Endothelial cell of umbilical vein (primary cell): Measurements from ENCODE around the gene ACYP2. TPM values are rescaled to one million over a fixed set of nuclear protein-coding genes. Genes with fewer than 3 reads are reported as not detected.

Experiments used
- BruUV-seq: library from RNA; stranded (reverse); fragments of 400-500 nt; replicated peaks from 2 replicates; lab custom pipeline; 2021; lab: Mats Ljungman, UMichigan
- CTCF ChIA-PET: fragments of 300-600, 350-600 bp; sonication (Branson Sonifier 250); formaldehyde crosslinking; loops from one replicate; lab custom pipeline; 2021; ENCODE audit warnings: antibody characterized with exemption, inconsistent platforms; lab: Charles Lee
- POLR2A ChIA-PET: fragments of 300-600, 350-600 bp; sonication (Branson Sonifier 250); formaldehyde crosslinking; loops from one replicate; lab custom pipeline; 2021; ENCODE audit warnings: antibody characterized with exemption, inconsistent platforms; lab: Charles Lee
- DNase-seq: peaks from one replicate; pipeline ENCODE4 v3.0.0-alpha.2; 2011; ENCODE audit warnings: low read depth, low spot score
- FAIRE-seq: peaks from 2 replicates; lab custom pipeline; 2011; peaks lifted over from hg19 to GRCh38; lab: Jason Lieb, UNC
- H2AFZ ChIP-seq: 2 replicates; pipeline ENCODE4 v1.6.0; 2012; ENCODE audit warnings: low read depth, low read length, control low read depth, inconsistent platforms
- H3K27ac ChIP-seq: 2 replicates; pipeline ENCODE4 v1.5.1; 2011; ENCODE audit warnings: low read depth, mild to moderate bottlenecking, control low read depth, low read length, moderate library complexity; ENCODE audit not compliant: insufficient read depth
- H3K27me3 ChIP-seq, 2 experiments: 2 replicates each; pipeline versions ENCODE4 v1.6.0 to v1.6.1; 2011; ENCODE audit warnings: low read length in 2 of 2, mixed read lengths in 1 of 2; ENCODE audit not compliant: control insufficient read depth in 2 of 2, insufficient read depth in 2 of 2
- H3K36me3 ChIP-seq, 2 experiments: 2 replicates in 1 of 2; 3 replicates in 1 of 2; pipeline ENCODE4 v1.5.1; 2011; ENCODE audit warnings: low read length in 2 of 2, mild to moderate bottlenecking in 1 of 2, moderate library complexity in 1 of 2; ENCODE audit not compliant: control insufficient read depth in 2 of 2, insufficient read depth in 2 of 2; ENCODE audit errors: extremely low read depth in 1 of 2
- H3K4me1 ChIP-seq: 3 replicates; pipeline ENCODE4 v1.5.1; 2011; ENCODE audit warnings: mild to moderate bottlenecking, low read length; ENCODE audit not compliant: control insufficient read depth, insufficient read depth; ENCODE audit errors: extremely low read depth
- H3K4me2 ChIP-seq: 2 replicates; pipeline ENCODE4 v1.6.1; 2011; ENCODE audit warnings: low read length, control low read depth, mixed read lengths; ENCODE audit not compliant: insufficient read depth
- H3K4me3 ChIP-seq, 3 experiments: fragments of 200-600 bp in 1 of 3; sonication (generic), shearing (Covaris generic) in 1 of 3; replicated peaks in 1 of 3; 2 replicates each; pipeline ENCODE4 v1.5.1; 2011 to 2016; ENCODE audit warnings: control low read depth in 3 of 3, low read length in 3 of 3, mild to moderate bottlenecking in 2 of 3, inconsistent platforms in 1 of 3, low read depth in 1 of 3, moderate library complexity in 1 of 3; ENCODE audit not compliant: insufficient read depth in 1 of 3
- H3K79me2 ChIP-seq: 2 replicates; pipeline ENCODE4 v1.6.0; 2012; ENCODE audit warnings: low read length, inconsistent platforms; ENCODE audit not compliant: control insufficient read depth, insufficient read depth
- H3K9ac ChIP-seq: replicated peaks from 2 replicates; pipeline ENCODE3; 2011; ENCODE audit warnings: low read length, control low read depth; ENCODE audit not compliant: insufficient read depth; ENCODE audit errors: extremely low read depth
- H3K9me1 ChIP-seq: replicated peaks from 3 replicates; pipeline ENCODE4 v1.6.0; 2011; ENCODE audit warnings: mild to moderate bottlenecking, low read length; ENCODE audit not compliant: control insufficient read depth, insufficient read depth; ENCODE audit errors: extremely low read depth
- H3K9me3 ChIP-seq: replicated peaks from 2 replicates; pipeline ENCODE4 v1.5.1; 2012; ENCODE audit warnings: low read length, inconsistent platforms; ENCODE audit not compliant: control insufficient read depth, insufficient read depth
- H4K20me1 ChIP-seq: replicated peaks from 2 replicates; pipeline ENCODE3; 2011; ENCODE audit warnings: mild to moderate bottlenecking, low read length; ENCODE audit not compliant: control insufficient read depth, insufficient read depth; ENCODE audit errors: extremely low read depth
- EZH2 ChIP-seq: IDR thresholded peaks from 2 replicates; pipeline ENCODE4 v1.6.1; 2012; ENCODE audit warnings: borderline replicate concordance, low read depth, mild to moderate bottlenecking, moderate library complexity, low read length, inconsistent platforms; ENCODE audit not compliant: severe bottlenecking
- FOS ChIP-seq: IDR thresholded peaks from 2 replicates; pipeline ENCODE4 v1.6.1; 2011; ENCODE audit warnings: mild to moderate bottlenecking, low read length, moderate library complexity, borderline replicate concordance; ENCODE audit not compliant: insufficient read depth
- GATA2 ChIP-seq: IDR thresholded peaks from 2 replicates; pipeline ENCODE4 v1.7.0; 2011; ENCODE audit warnings: low read depth, mild to moderate bottlenecking, moderate library complexity, mixed read lengths, low read length; ENCODE audit not compliant: insufficient read length, insufficient read depth
- MYC ChIP-seq: IDR thresholded peaks from one replicate; pipeline ENCODE4 v1.6.1; 2011; ENCODE audit warnings: mild to moderate bottlenecking, low read depth, low read length
- POLR2A ChIP-seq: IDR thresholded peaks from 2 replicates; pipeline ENCODE4 v1.6.1; 2012; ENCODE audit warnings: low read depth, mild to moderate bottlenecking, control low read depth, low read length
- POLR2AphosphoS5 ChIP-seq: IDR thresholded peaks from 2 replicates; pipeline ENCODE4 v1.6.1; 2012; ENCODE audit warnings: low read depth, mild to moderate bottlenecking, control low read depth, low read length, moderate library complexity; ENCODE audit not compliant: insufficient read depth
- dilution Hi-C: fragments of 300-500 bp; cut with MboI; formaldehyde crosslinking; loops from one replicate; pipeline ENCODE4 v1.15.0; 2019; ENCODE audit warnings: low sequenced_read_pairs; ENCODE audit not compliant: extremely low pct_ligation_motif_present
- intact Hi-C: fragments of 100-400 bp; cut with micrococcal nuclease; formaldehyde crosslinking; loops from one replicate; pipeline ENCODE4 v1.10.0; 2022
- polyA plus RNA-seq, 4 experiments: library from polyadenylated mRNA; depleted of rRNA in 3 of 4; stranded (reverse) in 3 of 4; unstranded in 1 of 4; fragments of >200 nt; gene quantifications; 2 replicates each; pipeline versions ENCODE4 v1.2.1 to v1.2.3, GENCODE V29; 2011 to 2012; ENCODE audit warnings: missing spikeins in 1 of 4
- total RNA-seq: library from RNA; stranded (reverse); gene quantifications from 2 replicates; pipeline ENCODE4 v1.2.3, GENCODE V29; 2021
- TF ChIP-seq, protein P1 (sequence below), 2 donors: IDR thresholded peaks; 1 replicate in 1 of 2; 2 replicates in 1 of 2; pipeline ENCODE4 v1.5.1; 2011; ENCODE audit warnings: low read length in 2 of 2, mild to moderate bottlenecking in 2 of 2, moderate library complexity in 2 of 2, control low read depth in 1 of 2, inconsistent platforms in 1 of 2, low read depth in 1 of 2; ENCODE audit not compliant: insufficient read depth in 1 of 2; ENCODE audit errors: extremely low read depth in 1 of 2
- TF ChIP-seq, protein P2 (sequence below): IDR thresholded peaks from 2 replicates; pipeline ENCODE4 v1.6.1; 2011; ENCODE audit not compliant: insufficient read depth, insufficient read length

ACYP2 gene
- total and polyA plus RNA-seq, 2 donors (not counting 3 experiments of a cell fraction or from before 2014, with no cell fraction given): 3.9 to 7.9 TPM

DNA sequence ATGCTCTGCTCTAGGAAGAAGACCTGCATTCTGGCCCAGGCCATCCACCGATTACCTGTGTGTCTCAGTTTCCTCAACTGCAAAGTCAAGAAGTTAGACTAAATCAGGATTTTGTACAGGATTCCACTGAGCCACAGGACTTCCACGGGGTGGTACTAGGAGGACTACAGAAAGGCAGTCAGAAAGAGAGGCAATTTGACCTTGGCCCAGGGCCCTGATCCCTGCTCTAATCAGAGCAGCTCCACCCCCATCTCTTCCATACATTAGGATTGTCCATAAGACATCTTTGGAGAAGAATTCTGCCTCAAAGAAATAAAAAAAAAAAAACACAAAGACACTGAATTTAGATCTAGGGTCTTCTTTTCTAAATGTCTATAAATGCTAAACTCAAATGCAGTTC lies 193.4 kb downstream of the ACYP2 start:
- DNase-seq (no peak), FAIRE-seq (no peak)
- Histone ChIP-seq H3K4me3 (no peak overlapping the region), H3K9me1 (no peaks in the 10 kb centered on the region), H3K36me3 (no peaks in the 10 kb centered on the region), H3K9ac (no peak overlapping the region), H3K79me2 (no peaks in the 10 kb centered on the region), H3K4me1 (peaks cover 4% of the 10 kb centered on the region), H2AFZ (no peak overlapping the region), H3K27ac (no peak overlapping the region), H3K4me2 (no peak overlapping the region), H4K20me1 (no peaks in the 10 kb centered on the region), H3K27me3 (no peaks in the 10 kb centered on the region), H3K9me3 (no peaks in the 10 kb centered on the region)
- no peak for TF ChIP-seq POLR2AphosphoS5
- no peak for TF ChIP-seq FOS
- TF ChIP-seq EZH2: no peak
- TF ChIP-seq, protein P1, sequence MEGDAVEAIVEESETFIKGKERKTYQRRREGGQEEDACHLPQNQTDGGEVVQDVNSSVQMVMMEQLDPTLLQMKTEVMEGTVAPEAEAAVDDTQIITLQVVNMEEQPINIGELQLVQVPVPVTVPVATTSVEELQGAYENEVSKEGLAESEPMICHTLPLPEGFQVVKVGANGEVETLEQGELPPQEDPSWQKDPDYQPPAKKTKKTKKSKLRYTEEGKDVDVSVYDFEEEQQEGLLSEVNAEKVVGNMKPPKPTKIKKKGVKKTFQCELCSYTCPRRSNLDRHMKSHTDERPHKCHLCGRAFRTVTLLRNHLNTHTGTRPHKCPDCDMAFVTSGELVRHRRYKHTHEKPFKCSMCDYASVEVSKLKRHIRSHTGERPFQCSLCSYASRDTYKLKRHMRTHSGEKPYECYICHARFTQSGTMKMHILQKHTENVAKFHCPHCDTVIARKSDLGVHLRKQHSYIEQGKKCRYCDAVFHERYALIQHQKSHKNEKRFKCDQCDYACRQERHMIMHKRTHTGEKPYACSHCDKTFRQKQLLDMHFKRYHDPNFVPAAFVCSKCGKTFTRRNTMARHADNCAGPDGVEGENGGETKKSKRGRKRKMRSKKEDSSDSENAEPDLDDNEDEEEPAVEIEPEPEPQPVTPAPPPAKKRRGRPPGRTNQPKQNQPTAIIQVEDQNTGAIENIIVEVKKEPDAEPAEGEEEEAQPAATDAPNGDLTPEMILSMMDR (IDR thresholded peaks at IDR 0.05; ENCODE audit: extremely low read depth in 1 of 2, insufficient read depth in 1 of 2, low read depth in 1 of 2, low read length in 2 of 2): no peak
- TF ChIP-seq, protein P2, sequence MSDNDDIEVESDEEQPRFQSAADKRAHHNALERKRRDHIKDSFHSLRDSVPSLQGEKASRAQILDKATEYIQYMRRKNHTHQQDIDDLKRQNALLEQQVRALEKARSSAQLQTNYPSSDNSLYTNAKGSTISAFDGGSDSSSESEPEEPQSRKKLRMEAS: no peak
- ChIA-PET CTCF (interaction anchor here (1.3 kb wide), 1 partner anchor 202 kb away, joined by 4 read pairs; no protein-coding TSS in a partner anchor), POLR2A (no interaction called here)
- dilution Hi-C loops (no loop called here), intact Hi-C loops (no loop called here)
- no TSS peak for BruUV-seq

DNA sequence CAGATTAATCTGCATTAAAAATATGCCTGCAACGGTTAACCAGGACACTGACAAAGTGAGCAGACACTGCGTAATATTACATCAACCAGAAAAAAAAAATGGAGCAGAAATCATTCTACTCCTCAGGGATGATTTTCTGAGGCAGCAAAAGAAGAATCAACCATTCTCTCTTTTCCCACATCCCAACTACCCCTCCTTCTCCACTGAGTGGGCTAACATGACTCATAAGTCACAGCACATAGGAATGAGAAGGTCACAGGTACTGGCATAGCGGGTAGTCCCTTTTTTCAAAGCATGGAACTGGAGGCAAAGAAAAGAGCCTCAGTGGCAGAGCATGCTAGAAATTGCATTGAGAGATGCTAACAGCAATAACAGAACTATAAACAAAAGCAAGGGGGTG lies 194.9 kb downstream of the ACYP2 start:
- DNase-seq (no peak), FAIRE-seq (no peak)
- Histone ChIP-seq H3K79me2 (no peaks in the 10 kb centered on the region), H3K4me1 (peaks cover 4% of the 10 kb centered on the region), H3K27ac (no peak overlapping the region), H3K9ac (no peak overlapping the region), H3K9me1 (no peaks in the 10 kb centered on the region), H3K4me2 (no peak overlapping the region), H3K4me3 (no peak overlapping the region), H2AFZ (no peak overlapping the region), H3K9me3 (no peaks in the 10 kb centered on the region), H4K20me1 (no peaks in the 10 kb centered on the region), H3K27me3 (peaks cover 0 to 6% of the 10 kb centered on the region in 2 experiments), H3K36me3 (no peaks in the 10 kb centered on the region)
- intact Hi-C loops (no loop called here), dilution Hi-C loops (no loop called here)
- CTCF ChIA-PET: no interaction called here
- no TSS peak for BruUV-seq
- POLR2A ChIA-PET: no interaction called here
- TF ChIP-seq POLR2A: no peak
- no peak for TF ChIP-seq GATA2
- no peak for TF ChIP-seq EZH2
- TF ChIP-seq FOS: peak; percentile 16
- no peak for TF ChIP-seq MYC
